NCI-H2081 (cell line): Measurements from ENCODE around the gene TCF7L2.
"Not testable (repeated sequence)": the region's sequence is repeated elsewhere in the genome, so short reads cannot be mapped to it uniquely, and the experiment has no call there.

Source experiments
- DNase-seq, 2 experiments: peaks; one replicate each; lab custom pipeline; 2025; lab: John Stamatoyannopoulos, UW

Gene TCF7L2

GRCh38 chr10:113066120-113066519 lies 116.1 kb downstream of the TCF7L2 start:
- DNase-seq = not testable (repeated sequence)

- DNase-seq = no peak
These were observed 116.7 kb downstream of the TCF7L2 start for GRCh38 chr10:113066561-113067312.

- no peak for DNase-seq
These were observed 117.5 kb downstream of the TCF7L2 start for GRCh38 chr10:113067501-113067900.

DNA sequence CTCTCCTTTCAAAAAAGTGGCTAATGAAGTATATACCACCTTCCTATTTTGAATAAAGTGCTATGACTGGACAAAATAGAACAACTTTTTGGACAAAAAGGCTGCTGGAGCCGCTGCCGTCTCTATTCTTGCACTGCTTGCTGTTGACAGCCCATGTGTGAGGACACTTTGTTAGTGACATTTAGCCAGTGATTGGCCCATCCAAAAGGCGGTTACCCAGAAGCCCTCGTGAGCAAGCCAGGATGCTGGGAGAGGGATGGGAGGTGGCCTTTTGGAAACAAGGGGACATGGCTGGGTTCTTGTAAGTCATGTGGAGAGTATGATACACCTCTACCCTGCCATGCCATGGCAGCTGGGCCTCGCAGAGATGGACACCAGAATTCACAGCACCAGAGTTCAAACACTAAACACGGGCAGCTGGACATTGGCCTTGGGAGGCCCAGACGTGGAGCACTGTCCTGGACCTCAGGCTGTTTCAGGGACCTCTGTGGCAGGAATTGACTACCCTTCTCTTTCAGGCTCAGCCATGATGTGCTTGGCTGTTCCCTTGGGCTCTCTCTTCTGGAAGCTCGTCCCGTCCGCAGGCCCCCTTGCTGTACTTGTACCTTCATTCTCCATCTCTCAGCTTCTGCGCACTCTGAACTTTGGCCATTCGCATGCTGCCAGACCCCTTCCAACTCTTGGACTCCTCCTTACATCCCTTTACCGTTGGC lies 118.3 kb downstream of the TCF7L2 start:
- DNase-seq = no peak

DNA sequence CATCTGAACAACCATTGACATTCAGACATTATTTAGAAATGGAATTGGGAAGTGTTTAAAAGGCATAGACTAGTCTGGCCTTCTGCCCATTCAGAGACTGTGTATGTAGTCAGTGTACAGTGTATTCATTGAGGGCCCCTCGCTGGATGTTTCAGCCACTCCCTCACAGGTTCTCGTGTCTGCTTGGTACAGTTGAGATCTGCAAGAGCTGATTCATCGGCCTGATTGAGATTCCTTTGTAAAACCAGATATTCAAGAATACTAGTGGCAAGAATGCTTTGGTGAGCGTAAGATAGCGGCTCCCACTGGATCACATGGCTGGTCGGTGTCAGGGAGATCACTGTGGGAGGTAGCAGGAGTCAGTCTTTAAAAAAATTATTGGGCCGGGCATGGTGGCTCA lies 119.5 kb downstream of the TCF7L2 start:
- no peak for DNase-seq

DNA sequence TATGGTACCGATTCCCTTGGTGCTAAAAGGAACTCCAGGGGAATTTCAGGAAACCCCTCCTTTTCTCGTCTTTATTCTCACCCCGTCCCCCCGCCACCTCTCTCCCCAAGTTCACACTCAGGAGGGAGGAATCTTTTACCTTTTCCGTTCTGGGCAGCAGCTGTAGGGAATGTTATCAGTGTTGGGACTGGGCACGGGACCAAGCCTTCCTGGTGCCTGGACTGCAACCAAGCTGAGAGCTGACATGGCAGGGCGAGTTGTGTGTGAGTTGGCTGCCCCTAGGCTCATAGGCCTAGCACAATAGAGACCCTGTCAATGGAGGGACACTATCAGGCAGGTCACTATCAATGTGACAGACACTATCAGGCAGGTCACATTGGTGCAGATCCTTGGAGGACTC lies 121.4 kb downstream of the TCF7L2 start:
- no peak for DNase-seq

GRCh38 chr10:113073549-113074189 lies 123.6 kb downstream of the TCF7L2 start:
- no peak for DNase-seq

DNA sequence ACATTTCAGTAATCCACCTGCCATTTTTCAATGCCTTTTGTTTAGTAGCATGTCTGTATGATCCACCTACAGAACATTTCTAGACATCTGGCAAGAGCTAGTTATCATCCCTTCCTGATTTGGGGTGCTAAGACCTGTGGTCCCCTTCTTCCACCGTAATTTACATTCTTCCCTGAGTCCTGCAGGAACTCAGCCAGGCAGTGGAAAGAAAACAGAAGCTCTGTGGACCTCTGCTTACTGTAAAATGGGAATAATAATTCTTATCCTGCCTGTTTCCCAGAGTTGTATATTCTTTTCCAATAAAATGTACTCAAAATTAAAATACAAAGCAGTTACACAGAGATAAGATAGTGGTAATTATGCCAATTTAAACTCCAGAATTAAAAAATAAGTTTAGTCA lies 126.9 kb downstream of the TCF7L2 start:
- no peak for DNase-seq

GRCh38 chr10:113078282-113078907 lies 128.3 kb downstream of the TCF7L2 start:
- DNase-seq = no peak

DNA sequence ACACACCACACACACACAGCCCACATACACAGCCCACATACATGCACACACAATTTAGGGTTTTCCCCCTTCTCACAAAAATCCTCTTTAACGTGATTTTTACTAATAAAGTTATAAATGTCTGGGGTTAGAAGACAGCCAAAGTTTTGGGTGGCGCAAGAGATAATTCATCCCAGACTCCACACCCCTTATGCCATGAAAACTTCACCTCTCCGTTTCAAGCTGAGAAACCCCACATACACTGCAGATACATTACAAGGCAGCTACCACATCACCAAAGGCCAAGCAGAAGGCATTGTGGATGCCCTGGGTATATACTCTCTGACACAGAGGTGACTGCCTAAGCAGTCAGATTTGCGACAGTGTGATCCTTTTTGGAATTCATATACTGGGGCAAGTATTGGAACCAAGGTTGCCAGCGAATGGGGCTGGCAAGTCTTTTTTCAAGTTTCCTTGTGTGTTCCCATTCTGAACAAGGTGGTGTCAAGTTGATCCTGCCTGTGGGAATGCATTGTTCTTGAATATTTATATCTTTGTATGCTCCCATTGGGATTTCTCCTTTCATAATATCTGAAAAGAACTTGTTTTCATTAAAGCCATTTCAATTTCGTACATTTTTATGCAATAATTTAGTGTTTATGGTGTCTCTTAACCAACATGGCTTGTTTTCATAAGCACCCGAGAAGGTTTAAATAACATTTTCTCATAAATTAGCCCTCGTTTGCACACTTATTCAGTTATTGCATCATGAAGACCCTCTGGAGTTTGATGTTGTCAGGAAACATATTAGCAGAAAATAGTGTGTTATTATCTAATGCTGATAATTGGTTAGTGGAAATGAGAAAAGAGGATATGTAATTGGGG lies 130.2 kb downstream of the TCF7L2 start:
- no peak for DNase-seq

GRCh38 chr10:113080925-113081229 lies 130.8 kb downstream of the TCF7L2 start:
- no peak for DNase-seq

- no peak for DNase-seq
These were observed 134.0 kb downstream of the TCF7L2 start for GRCh38 chr10:113084031-113084430.

GRCh38 chr10:113085776-113086175 lies 135.7 kb downstream of the TCF7L2 start:
- DNase-seq = no peak

DNA sequence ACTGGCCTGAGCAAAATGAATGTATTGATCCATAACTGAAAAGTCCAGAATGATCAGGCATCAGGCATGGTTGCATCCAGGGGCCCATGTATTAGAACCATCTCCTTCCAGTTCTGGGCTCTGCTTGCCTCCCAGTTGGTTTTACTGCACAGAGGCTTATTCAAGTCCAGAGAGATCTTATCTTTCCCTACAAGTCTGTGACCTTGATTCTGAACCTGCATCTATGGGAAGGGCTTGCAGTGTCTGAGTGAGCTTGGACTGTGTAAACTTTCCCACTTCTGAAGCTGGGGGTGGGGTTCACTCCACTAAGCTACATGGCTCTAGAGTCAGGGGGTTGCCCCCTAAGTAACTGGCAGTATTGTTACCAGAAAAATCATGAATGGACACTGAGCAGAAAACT lies 136.2 kb downstream of the TCF7L2 start:
- DNase-seq = no peak

DNA sequence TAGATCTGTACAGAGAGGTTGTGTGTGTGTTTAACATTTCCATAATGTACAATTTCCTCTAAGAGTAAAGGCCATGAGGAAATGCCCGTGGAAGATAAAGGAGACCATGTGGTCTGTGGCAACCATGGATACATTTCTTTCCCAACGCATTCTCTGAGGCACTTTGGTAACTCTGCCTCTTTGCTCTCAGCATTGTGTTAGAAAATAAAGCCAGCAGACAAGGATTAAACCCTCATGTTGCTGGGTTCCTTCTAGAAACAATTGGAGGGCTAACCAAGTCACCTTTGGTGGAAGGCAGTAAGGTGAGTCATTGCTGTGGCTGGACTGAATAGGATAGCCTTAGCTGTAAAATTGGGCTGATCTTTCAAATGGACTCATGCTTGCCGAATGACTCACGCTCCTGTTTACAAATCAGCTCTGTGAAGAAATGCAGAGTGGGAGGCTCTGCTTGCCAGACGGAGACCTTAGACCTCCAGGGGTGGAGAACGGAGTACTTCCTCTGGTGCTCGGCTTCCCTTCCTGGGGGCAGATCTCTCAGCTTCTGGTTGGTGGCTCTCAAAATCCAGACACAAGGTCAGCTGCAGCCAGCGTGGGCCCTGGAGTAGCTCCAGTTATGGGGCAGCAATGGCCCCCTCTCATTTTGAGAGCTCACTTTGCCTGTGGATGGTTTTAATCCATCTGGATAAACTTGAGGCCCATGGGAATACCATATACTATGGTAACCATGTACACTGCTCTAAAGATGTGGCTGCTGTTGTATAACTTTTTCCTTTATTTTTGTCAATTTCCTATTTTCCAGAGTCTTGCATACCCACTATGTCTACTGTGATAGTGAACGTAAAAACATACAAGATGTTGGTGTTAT lies 137.3 kb downstream of the TCF7L2 start:
- DNase-seq = no peak

GRCh38 chr10:113088194-113088593 lies 138.1 kb downstream of the TCF7L2 start:
- DNase-seq = no peak

GRCh38 chr10:113089551-113089950 lies 139.5 kb downstream of the TCF7L2 start:
- no peak for DNase-seq

- no peak for DNase-seq
These were observed 141.9 kb downstream of the TCF7L2 start for GRCh38 chr10:113091920-113092319.

DNA sequence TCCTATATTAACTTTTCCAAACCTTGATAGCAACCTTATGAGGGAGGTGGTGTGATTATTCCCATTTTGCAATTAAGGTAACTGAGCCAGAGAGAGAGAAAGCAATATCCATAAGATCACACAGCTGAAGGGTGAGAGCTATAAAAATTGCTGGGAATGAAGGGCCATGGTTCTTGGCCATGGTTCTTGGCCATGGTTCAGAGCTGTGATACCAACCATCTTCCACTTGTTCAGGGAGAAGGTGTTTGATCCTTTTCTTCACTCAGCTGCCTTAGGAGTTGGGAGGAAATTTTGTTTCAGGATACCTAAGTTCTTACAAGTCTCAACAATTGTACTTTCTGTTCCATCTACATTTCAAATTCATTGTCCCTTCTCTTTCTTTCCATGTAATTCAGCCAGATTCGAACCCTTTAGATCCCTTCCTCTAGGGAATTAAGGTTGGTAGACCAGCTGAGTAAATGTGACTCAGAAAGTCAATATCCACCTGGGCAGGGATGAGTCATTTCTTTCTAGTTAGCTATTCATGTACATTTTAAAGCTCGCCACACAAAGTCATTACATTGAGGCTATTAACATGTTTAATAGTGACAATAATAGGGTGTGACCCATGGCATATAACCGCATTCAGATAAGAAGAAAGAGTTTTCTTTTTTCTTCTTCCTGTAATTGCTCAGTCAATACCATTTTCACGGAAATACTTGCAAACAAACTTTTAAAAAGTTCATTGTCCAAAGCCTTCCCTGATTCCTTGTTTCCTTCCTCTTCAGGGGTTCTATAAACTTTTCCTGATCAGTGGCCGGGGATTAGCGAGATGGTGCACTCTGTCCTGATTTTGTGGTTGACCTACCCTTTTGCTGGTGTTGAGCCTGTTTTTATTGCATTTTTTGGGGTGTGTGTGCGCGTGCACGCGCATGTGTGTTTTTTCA lies 143.4 kb downstream of the TCF7L2 start:
- DNase-seq = peak; percentile 13 to 17

GRCh38 chr10:113094114-113094486 lies 144.1 kb downstream of the TCF7L2 start:
- no peak for DNase-seq
